K562 (cell line): ENCODE data around the gene OLIG1. TPM values are rescaled to one million over a fixed set of nuclear protein-coding genes. Genes with fewer than 3 reads are reported as not detected.

Experiments
- ATAC-seq: fragments of 200-7000 bp; cut with Tn5 transposase; 3 replicates; pipeline ENCODE4 v1.9.1; 2020; ENCODE audit warnings: moderate library complexity
- BruUV-seq: library from RNA; stranded (reverse); fragments of 400-500 nt; replicated peaks from 2 replicates; lab custom pipeline; 2021; lab: Mats Ljungman, UMichigan
- CTCF ChIA-PET: fragments of 300-600 bp; formaldehyde crosslinking; extraction: SDS; loops from one replicate; lab custom pipeline; 2021; ENCODE audit warnings: low intra/inter-chr PET ratio; lab: Yijun Ruan, JAX
- POLR2A ChIA-PET: fragments of 300-600, 350-650 bp; sonication (Branson Sonifier 250); formaldehyde crosslinking; extraction: SDS; loops from one replicate; lab custom pipeline; 2021; ENCODE audit warnings: antibody characterized with exemption, inconsistent platforms; lab: Yijun Ruan, JAX
- DNase-seq, 4 experiments: peaks; one replicate each; pipeline versions ENCODE4 v3.0.0 to v3.0.0-alpha.2; 2011 to 2018; ENCODE audit warnings: low spot score in 3 of 4, mixed read lengths in 3 of 4; ENCODE audit errors: extremely low read depth in 1 of 4
- FAIRE-seq: peaks from 2 replicates; lab custom pipeline; 2011; peaks lifted over from hg19 to GRCh38; lab: Jason Lieb, UNC
- H2AFZ ChIP-seq: 2 replicates; pipeline ENCODE4 v1.6.0; 2011; ENCODE audit warnings: low read depth, low read length, control low read depth, inconsistent platforms
- H3K27ac ChIP-seq: fragments of 200-600 bp; 3 replicates; pipeline ENCODE4 v1.8.0; 2011; ENCODE audit warnings: low read depth, mild to moderate bottlenecking, control low read depth, inconsistent platforms, low read length, moderate library complexity, mixed read lengths; ENCODE audit errors: extremely low read depth
- H3K27me3 ChIP-seq, 2 experiments: fragments of 300-600 bp in 1 of 2; 2 replicates in 1 of 2; 3 replicates in 1 of 2; pipeline versions ENCODE4 v1.6.0 to v1.8.0; 2011; ENCODE audit warnings: inconsistent platforms in 2 of 2, low read length in 2 of 2, mild to moderate bottlenecking in 1 of 2, mixed read lengths in 1 of 2, moderate library complexity in 1 of 2; ENCODE audit not compliant: control insufficient read depth in 2 of 2, insufficient read depth in 2 of 2
- H3K36me3 ChIP-seq: fragments of 300-600 bp; 3 replicates; pipeline ENCODE4 v1.8.0; 2011; ENCODE audit warnings: mild to moderate bottlenecking, low read length, inconsistent platforms; ENCODE audit not compliant: control insufficient read depth, insufficient read depth
- H3K4me1 ChIP-seq, 2 experiments: fragments of 200-600 bp in 1 of 2; replicated peaks in 1 of 2; 2 replicates in 1 of 2; 3 replicates in 1 of 2; pipeline versions ENCODE4 v1.5.1 to v1.8.0; 2011; ENCODE audit warnings: inconsistent platforms in 2 of 2, low read length in 2 of 2, mild to moderate bottlenecking in 1 of 2, mixed read lengths in 1 of 2, moderate library complexity in 1 of 2; ENCODE audit not compliant: control insufficient read depth in 2 of 2, insufficient read depth in 2 of 2
- H3K4me2 ChIP-seq: 2 replicates; pipeline ENCODE4 v1.6.1; 2011; ENCODE audit warnings: low read length, control low read depth, inconsistent platforms, mixed read lengths; ENCODE audit not compliant: insufficient read depth
- H3K4me3 ChIP-seq: fragments of 200-600 bp; sonication (generic), shearing (Covaris generic); 2 replicates; pipeline ENCODE4 v1.5.1; 2016; ENCODE audit warnings: control low read depth, inconsistent platforms
- H3K79me2 ChIP-seq: fragments of 200-600 bp; 3 replicates; pipeline ENCODE4 v1.8.0; 2011; ENCODE audit warnings: low read length, inconsistent platforms; ENCODE audit not compliant: control insufficient read depth, insufficient read depth
- H3K9ac ChIP-seq, 2 experiments: 2 replicates each; pipeline versions ENCODE4 v1.6.0 to v1.6.1; 2011; ENCODE audit warnings: low read depth in 2 of 2, low read length in 2 of 2, control low read depth in 1 of 2, inconsistent platforms in 1 of 2, mild to moderate bottlenecking in 1 of 2, mixed read lengths in 1 of 2; ENCODE audit not compliant: insufficient read depth in 1 of 2
- H3K9me1 ChIP-seq: one replicate; pipeline ENCODE4 v1.6.0; 2011; ENCODE audit warnings: inconsistent platforms, mild to moderate bottlenecking, low read length, moderate library complexity; ENCODE audit not compliant: control insufficient read depth, insufficient read depth
- H3K9me3 ChIP-seq: replicated peaks from 2 replicates; pipeline ENCODE4 v1.5.1; 2011; ENCODE audit warnings: low read depth, low read length, inconsistent platforms; ENCODE audit not compliant: control insufficient read depth, insufficient read depth
- H4K20me1 ChIP-seq: replicated peaks from 2 replicates; pipeline ENCODE4 v1.6.1; 2011; ENCODE audit warnings: low read length, inconsistent platforms, mixed read lengths; ENCODE audit not compliant: control insufficient read depth, insufficient read depth
- ZNF830 ChIP-seq: fragments of 250-450 bp; sonication (Bioruptor Pico); IDR thresholded peaks from 2 replicates; pipeline ENCODE4 v1.5.0; 2021; ENCODE audit warnings: mild to moderate bottlenecking
- WGBS: fragments of 100-300 bp; shearing (Covaris generic); methylation state at CpG from one replicate; pipeline ENCODE4 v1.1.6; 2016; ENCODE audit warnings: low coverage, mixed read lengths; ENCODE audit not compliant: insufficient coverage; ENCODE audit errors: missing lambda C conversion rate; 5-methylcytosine and 5-hydroxymethylcytosine counted together
- in situ Hi-C: fragments of 300-500 bp; cut with MboI; formaldehyde crosslinking; loops from 4 replicates; pipeline ENCODE4 v1.15.0; 2018; ENCODE audit warnings: inconsistent platforms, mixed read lengths
- intact Hi-C: fragments of 100-400 bp; cut with micrococcal nuclease; formaldehyde crosslinking; loops from 2 replicates; pipeline ENCODE4 v1.14.2; 2022
- polyA plus RNA-seq, 8 experiments: library from polyadenylated mRNA; depleted of rRNA in 4 of 8; stranded (reverse) in 5 of 8; unstranded in 3 of 8; fragments of >200 nt; fragmentation: Nextera tagmentation in 2 of 8; fragmentation: Illumina TruSeq in 1 of 8; extraction: Ambion mirVana in 2 of 8; extraction: Trizol in 1 of 8; gene quantifications; 2 replicates each; pipeline versions ENCODE4 v1.2.1 to v1.2.3, GENCODE V29; 2011 to 2014; ENCODE audit warnings: inconsistent platforms in 1 of 8, missing spikeins in 1 of 8
- total RNA-seq, 7 experiments: library from RNA; depleted of rRNA in 6 of 7; stranded (reverse); fragments of >200 nt in 6 of 7; fragmentation: Illumina TruSeq in 2 of 7; extraction: Trizol in 2 of 7; gene quantifications; 2 replicates each; pipeline versions ENCODE4 v1.2.1 to v1.2.3, GENCODE V29; 2011 to 2021; ENCODE audit warnings: low replicate concordance in 1 of 7
- TF ChIP-seq, protein P1 (sequence below), 3 experiments: IDR thresholded peaks in 2 of 3; conservative IDR thresholded peaks in 1 of 3; 2 replicates each; pipeline ENCODE4 v1.5.1; 2011 to 2012; ENCODE audit warnings: low read length in 3 of 3, mild to moderate bottlenecking in 3 of 3, control low read depth in 2 of 3, improper control_type of control experiment in 1 of 3, inconsistent platforms in 1 of 3, low read depth in 1 of 3, mixed read lengths in 1 of 3, moderate library complexity in 1 of 3; ENCODE audit not compliant: insufficient read depth in 2 of 3

The OLIG1 gene
- total and polyA plus RNA-seq, 9 of the 15 experiments (the other 6 are each of a cell fraction or from before 2014, with no cell fraction given) = not detected

GRCh38 chr21:33101300-33101911 is 31.5 kb downstream of the OLIG1 start:
- no peak overlapping the region for H2AFZ ChIP-seq
- ATAC-seq = peak; percentile 80

More at GRCh38 chr21:33101300-33101911, 31.5 kb downstream of the OLIG1 start:
- Histone ChIP-seq H3K27ac (no peak overlapping the region), H3K4me1 (peaks cover 0 to 8% of the 10 kb centered on the region in 2 experiments; a peak in 1 of 5 replicates), H3K27me3 (peaks cover 48 to 69% of the 10 kb centered on the region in 2 experiments), H3K36me3 (no peaks in the 10 kb centered on the region), H3K4me2 (no peak overlapping the region)
- ChIA-PET POLR2A (interaction anchor here (0.6 to 0.7 kb wide), 2 partner anchors 245 to 434 kb away, joined by 3 read pairs; no protein-coding TSS in a partner anchor), CTCF (no interaction called here)
- DNase-seq = no peak
- BruUV-seq = no TSS peak
- TF ChIP-seq, protein P1, sequence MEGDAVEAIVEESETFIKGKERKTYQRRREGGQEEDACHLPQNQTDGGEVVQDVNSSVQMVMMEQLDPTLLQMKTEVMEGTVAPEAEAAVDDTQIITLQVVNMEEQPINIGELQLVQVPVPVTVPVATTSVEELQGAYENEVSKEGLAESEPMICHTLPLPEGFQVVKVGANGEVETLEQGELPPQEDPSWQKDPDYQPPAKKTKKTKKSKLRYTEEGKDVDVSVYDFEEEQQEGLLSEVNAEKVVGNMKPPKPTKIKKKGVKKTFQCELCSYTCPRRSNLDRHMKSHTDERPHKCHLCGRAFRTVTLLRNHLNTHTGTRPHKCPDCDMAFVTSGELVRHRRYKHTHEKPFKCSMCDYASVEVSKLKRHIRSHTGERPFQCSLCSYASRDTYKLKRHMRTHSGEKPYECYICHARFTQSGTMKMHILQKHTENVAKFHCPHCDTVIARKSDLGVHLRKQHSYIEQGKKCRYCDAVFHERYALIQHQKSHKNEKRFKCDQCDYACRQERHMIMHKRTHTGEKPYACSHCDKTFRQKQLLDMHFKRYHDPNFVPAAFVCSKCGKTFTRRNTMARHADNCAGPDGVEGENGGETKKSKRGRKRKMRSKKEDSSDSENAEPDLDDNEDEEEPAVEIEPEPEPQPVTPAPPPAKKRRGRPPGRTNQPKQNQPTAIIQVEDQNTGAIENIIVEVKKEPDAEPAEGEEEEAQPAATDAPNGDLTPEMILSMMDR (IDR thresholded peaks at IDR 0.05 in 2 of 3, conservative IDR thresholded peaks at IDR 0.05 in 1 of 3; ENCODE audit: insufficient read depth in 2 of 3, low read depth in 1 of 3, low read length in 3 of 3) = peak in 2 of 3 experiments; percentile 13 to 56; a peak in 2 of 6 replicates
- no peak for TF ChIP-seq ZNF830 (CRISPR knock-in tag)
- TF ChIP-seq, all 486 proteins: peak for 1
- no peak for FAIRE-seq
- no peaks in the 10 kb centered on the region for H3K9me3 ChIP-seq
- H3K4me3 ChIP-seq = no peak overlapping the region
- 2% methylated on average over 30 of the region's 30 CpGs for WGBS
- H3K9me1 ChIP-seq = no peaks in the 10 kb centered on the region
- H4K20me1 ChIP-seq = no peaks in the 10 kb centered on the region
- no peaks in the 10 kb centered on the region for H3K79me2 ChIP-seq
- in situ Hi-C loops = no loop called here
- intact Hi-C loops = no loop called here
- no peak overlapping the region; a peak in 1 of 4 replicates for H3K9ac ChIP-seq
